GM12865 (cell line): Measurements from ENCODE around the gene PRSS27.

Source experiments
- DNase-seq: peaks from one replicate; pipeline ENCODE4 v3.0.0; 2010; ENCODE audit warnings: low read depth
- H3K4me3 ChIP-seq: 2 replicates; pipeline ENCODE4 v1.5.1; 2011; ENCODE audit warnings: mild to moderate bottlenecking, low read depth, low read length, control low read depth
- TF ChIP-seq, protein P1 (sequence below): IDR thresholded peaks from 2 replicates; pipeline ENCODE4 v1.5.1; 2011; ENCODE audit warnings: low read length, control low read depth, low read depth, inconsistent platforms; ENCODE audit not compliant: insufficient read depth; ENCODE audit errors: missing control alignments

PRSS27 gene

GRCh38 chr16:2710021-2710710 is 9.9 kb downstream of the PRSS27 start:
- TF ChIP-seq, protein P1, sequence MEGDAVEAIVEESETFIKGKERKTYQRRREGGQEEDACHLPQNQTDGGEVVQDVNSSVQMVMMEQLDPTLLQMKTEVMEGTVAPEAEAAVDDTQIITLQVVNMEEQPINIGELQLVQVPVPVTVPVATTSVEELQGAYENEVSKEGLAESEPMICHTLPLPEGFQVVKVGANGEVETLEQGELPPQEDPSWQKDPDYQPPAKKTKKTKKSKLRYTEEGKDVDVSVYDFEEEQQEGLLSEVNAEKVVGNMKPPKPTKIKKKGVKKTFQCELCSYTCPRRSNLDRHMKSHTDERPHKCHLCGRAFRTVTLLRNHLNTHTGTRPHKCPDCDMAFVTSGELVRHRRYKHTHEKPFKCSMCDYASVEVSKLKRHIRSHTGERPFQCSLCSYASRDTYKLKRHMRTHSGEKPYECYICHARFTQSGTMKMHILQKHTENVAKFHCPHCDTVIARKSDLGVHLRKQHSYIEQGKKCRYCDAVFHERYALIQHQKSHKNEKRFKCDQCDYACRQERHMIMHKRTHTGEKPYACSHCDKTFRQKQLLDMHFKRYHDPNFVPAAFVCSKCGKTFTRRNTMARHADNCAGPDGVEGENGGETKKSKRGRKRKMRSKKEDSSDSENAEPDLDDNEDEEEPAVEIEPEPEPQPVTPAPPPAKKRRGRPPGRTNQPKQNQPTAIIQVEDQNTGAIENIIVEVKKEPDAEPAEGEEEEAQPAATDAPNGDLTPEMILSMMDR = no peak
- no peak for DNase-seq
- no peak overlapping the region for H3K4me3 ChIP-seq

- TF ChIP-seq, protein P1 = no peak
- no peak for DNase-seq
These were observed 10.4 kb downstream of the PRSS27 start for GRCh38 chr16:2709588-2709984.

GRCh38 chr16:2708955-2709587 is 11.0 kb downstream of the PRSS27 start:
- TF ChIP-seq, protein P1 = no peak
- no peak for DNase-seq
- H3K4me3 ChIP-seq = no peak overlapping the region

More at GRCh38 chr16:2709588-2709984, 10.4 kb downstream of the PRSS27 start:
- no peak overlapping the region for H3K4me3 ChIP-seq

DNA sequence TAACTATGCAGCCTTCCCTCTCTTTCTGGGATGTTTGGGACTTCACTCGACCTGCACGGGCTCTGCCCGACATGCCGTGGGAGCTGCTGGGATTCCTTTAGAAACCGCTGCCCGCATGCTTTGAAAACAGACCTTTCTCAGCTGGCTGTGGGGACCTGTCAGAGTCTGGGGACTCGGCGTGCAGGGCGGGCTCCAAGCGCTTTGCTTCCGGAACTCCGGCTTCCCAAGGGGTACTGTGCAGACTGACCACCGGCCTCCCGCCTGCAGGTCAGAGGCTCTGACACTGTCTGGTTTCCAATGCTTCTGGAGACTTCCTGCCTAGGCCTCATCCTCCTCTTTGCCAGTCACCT is 11.8 kb downstream of the PRSS27 start:
- no peak overlapping the region for H3K4me3 ChIP-seq
- TF ChIP-seq, protein P1 = no peak
- no peak for DNase-seq

DNA sequence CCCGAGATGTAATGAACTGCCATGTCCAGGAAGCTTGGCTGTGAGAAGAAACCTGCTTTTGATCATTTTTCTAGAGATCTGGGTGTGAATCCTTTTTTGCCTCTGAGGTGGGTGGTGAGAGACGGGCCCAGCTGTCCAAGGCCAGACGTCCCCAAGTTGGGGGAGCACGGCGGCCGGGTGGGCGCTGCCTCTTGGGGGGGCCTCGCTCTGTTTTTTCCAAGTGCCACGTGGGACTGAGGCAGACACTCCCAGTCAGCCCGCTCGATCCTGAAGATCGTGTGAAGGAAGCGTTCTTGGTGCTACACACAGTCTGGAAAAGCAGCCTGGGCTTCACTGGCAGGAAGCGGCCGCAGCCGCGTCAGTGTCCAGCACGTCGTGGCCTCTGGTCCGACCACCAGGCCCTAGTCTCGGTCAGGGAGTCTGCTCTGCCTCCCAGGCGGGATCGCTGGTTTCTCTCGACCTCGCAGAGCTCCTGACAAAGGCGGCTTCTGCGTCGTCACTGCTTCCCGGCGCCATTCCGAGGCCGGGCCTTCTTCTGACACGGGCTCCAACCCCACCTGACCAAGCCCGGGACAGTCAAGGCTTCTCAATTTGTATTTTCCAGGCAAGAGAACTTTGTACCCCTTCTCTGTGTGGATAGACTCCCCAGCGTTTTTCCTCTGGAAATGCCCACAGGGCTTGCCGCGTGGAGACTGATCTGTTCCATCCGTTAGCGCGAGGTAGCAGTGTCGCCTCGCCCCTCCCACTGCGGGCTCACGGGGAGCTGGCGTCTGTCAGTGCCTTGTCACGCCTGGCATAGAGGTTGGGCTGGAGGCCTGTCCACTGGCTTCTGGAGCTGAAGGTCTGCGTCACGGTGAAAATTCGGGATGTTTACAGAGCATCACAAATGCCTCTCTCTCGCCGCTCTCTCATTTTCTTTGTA is 12.4 kb downstream of the PRSS27 start:
- H3K4me3 ChIP-seq = no peak overlapping the region
- no peak for DNase-seq
- TF ChIP-seq, protein P1 = no peak

DNA sequence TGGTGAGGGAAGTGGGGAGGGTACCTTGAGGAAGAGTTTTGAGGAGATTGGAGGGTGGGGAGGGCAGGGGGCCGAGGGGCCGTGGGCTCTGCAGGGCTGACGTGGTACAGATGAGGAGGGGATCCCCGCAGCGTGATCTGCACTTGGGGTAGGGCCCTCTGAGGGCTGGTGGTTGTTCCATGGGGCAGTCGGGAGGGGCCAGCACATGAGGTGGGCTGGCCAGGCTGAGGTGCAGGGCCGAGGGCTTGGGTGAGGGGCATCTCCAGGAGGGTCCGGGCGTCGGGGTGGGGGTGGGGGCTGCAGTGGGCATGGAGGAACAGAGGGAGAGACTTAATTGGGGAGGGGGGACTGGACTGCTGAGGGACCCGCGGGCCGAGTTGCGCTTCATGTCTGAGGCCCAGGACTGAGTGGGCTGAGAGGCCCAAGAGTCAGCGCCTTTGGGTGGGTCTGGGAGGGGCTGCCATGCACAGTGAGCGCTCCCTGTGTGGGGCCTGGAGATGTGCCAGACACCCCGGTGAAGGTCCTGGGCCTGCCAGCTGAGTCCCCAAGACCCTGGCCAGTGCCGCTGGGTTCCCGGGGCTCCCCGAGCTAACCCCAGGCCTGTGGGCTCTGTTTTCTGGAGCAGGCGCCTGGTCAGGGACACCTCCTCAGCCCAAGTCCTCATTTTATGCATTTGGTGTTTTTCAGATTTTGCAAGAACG is 13.3 kb downstream of the PRSS27 start:
- no peak overlapping the region for H3K4me3 ChIP-seq
- no peak for DNase-seq
- TF ChIP-seq, protein P1 = no peak
